ENCODE measurements around the gene RPL27A.

The RPL27A gene

DNA sequence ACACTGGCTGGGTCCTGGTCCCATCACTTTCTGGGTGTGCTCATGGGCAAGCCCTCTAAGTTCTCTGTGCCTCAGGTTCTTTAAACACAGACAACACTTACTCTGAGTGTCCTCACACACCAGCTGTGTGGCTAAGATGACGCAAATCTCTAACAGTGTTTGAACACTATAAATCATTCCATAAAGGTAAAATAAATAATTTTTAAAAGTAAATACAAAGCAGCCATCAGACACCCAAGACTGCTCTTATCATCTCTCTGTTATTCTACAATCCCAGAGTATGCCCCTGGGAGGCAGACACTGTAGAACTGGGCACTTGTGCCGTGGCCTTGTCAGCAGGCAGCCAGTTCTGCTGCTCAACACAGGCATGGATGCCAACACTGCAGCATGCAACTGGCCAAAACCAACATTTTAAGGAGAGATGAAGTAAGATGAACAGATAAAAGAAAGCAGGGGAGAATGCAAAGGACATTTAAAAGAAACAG is 56.8 kb downstream of the RPL27A start (continued):
- TF ChIP-seq HOXC10 (CRISPR knock-in tag; IDR thresholded peaks at IDR 0.05) (no peak), ZNF114 (tag by site-specific recombination; IDR thresholded peaks at IDR 0.05) (no peak), ZNF561 (tag by site-specific recombination; IDR thresholded peaks at IDR 0.05; ENCODE audit: borderline replicate concordance) (peak; percentile 45; the same call in 1 of the 2 replicates), ZIC2 (tag by site-specific recombination; IDR thresholded peaks at IDR 0.05) (peak; percentile 76), GLIS1 (tag by site-specific recombination; IDR thresholded peaks at IDR 0.05) (peak; percentile 60), ZNF19 (tag by site-specific recombination; IDR thresholded peaks at IDR 0.05; ENCODE audit: low read depth) (no peak), SCRT2 (tag by site-specific recombination; IDR thresholded peaks at IDR 0.05) (no peak), ZNF311 (tag by site-specific recombination; IDR thresholded peaks at IDR 0.05; ENCODE audit: borderline replicate concordance) (no peak), ZNF548 (tag by site-specific recombination; IDR thresholded peaks at IDR 0.05) (no peak), ZBTB11 (tag by site-specific recombination; conservative IDR thresholded peaks at IDR 0.05; ENCODE audit: low read depth) (no peak), ZNF391 (tag by site-specific recombination; IDR thresholded peaks at IDR 0.05; ENCODE audit: borderline replicate concordance, low read depth) (no peak), ZNF501 (tag by site-specific recombination; IDR thresholded peaks at IDR 0.05) (no peak), ZNF596 (tag by site-specific recombination; IDR thresholded peaks at IDR 0.05) (peak; percentile 41; the same call in 1 of the 2 replicates), ZNF335 (tag by site-specific recombination; conservative IDR thresholded peaks at IDR 0.05) (no peak), ZFHX2 (tag by site-specific recombination; conservative IDR thresholded peaks at IDR 0.05) (no peak), INSM2 (tag by site-specific recombination; IDR thresholded peaks at IDR 0.05) (no peak), ZNF132 (tag by site-specific recombination; IDR thresholded peaks at IDR 0.05; ENCODE audit: borderline replicate concordance) (no peak), ZNF76 (tag by site-specific recombination; IDR thresholded peaks at IDR 0.05; ENCODE audit: borderline replicate concordance, low read depth) (no peak), ZNF692 (tag by site-specific recombination; IDR thresholded peaks at IDR 0.05) (peak; percentile 24; the same call in 1 of the 2 replicates), ZNF791 (tag by site-specific recombination; IDR thresholded peaks at IDR 0.05) (no peak), ZNF169 (tag by site-specific recombination; IDR thresholded peaks at IDR 0.05) (no peak), ZSCAN30 (tag by site-specific recombination; IDR thresholded peaks at IDR 0.05) (peak; percentile 54; the same call in 1 of the 2 replicates), BCL11A (tag by site-specific recombination; IDR thresholded peaks at IDR 0.05; ENCODE audit: low read depth) (no peak), ZNF280C (tag by site-specific recombination; IDR thresholded peaks at IDR 0.05) (no peak)
- TF ChIP-seq, protein P1, sequence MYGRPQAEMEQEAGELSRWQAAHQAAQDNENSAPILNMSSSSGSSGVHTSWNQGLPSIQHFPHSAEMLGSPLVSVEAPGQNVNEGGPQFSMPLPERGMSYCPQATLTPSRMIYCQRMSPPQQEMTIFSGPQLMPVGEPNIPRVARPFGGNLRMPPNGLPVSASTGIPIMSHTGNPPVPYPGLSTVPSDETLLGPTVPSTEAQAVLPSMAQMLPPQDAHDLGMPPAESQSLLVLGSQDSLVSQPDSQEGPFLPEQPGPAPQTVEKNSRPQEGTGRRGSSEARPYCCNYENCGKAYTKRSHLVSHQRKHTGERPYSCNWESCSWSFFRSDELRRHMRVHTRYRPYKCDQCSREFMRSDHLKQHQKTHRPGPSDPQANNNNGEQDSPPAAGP (tag by site-specific recombination; IDR thresholded peaks at IDR 0.05), result no peak
- TF ChIP-seq, protein P2, sequence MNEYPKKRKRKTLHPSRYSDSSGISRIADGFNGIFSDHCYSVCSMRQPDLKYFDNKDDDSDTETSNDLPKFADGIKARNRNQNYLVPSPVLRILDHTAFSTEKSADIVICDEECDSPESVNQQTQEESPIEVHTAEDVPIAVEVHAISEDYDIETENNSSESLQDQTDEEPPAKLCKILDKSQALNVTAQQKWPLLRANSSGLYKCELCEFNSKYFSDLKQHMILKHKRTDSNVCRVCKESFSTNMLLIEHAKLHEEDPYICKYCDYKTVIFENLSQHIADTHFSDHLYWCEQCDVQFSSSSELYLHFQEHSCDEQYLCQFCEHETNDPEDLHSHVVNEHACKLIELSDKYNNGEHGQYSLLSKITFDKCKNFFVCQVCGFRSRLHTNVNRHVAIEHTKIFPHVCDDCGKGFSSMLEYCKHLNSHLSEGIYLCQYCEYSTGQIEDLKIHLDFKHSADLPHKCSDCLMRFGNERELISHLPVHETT (tag by site-specific recombination; IDR thresholded peaks at IDR 0.05), result no peak
- TF ChIP-seq, protein P3, sequence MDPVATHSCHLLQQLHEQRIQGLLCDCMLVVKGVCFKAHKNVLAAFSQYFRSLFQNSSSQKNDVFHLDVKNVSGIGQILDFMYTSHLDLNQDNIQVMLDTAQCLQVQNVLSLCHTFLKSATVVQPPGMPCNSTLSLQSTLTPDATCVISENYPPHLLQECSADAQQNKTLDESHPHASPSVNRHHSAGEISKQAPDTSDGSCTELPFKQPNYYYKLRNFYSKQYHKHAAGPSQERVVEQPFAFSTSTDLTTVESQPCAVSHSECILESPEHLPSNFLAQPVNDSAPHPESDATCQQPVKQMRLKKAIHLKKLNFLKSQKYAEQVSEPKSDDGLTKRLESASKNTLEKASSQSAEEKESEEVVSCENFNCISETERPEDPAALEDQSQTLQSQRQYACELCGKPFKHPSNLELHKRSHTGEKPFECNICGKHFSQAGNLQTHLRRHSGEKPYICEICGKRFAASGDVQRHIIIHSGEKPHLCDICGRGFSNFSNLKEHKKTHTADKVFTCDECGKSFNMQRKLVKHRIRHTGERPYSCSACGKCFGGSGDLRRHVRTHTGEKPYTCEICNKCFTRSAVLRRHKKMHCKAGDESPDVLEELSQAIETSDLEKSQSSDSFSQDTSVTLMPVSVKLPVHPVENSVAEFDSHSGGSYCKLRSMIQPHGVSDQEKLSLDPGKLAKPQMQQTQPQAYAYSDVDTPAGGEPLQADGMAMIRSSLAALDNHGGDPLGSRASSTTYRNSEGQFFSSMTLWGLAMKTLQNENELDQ (tag by site-specific recombination; IDR thresholded peaks at IDR 0.05; ENCODE audit: low read depth), result no peak
